ENCODE data around the gene KATNBL1.
A peak's percentile ranks its signal among the peaks of the same experiment; 100 is the strongest.

Gene KATNBL1

GRCh38 chr15:34111488-34111887 is 98.4 kb downstream of the KATNBL1 start:
- DNase-seq = no peak

- peak; percentile 3 for DNase-seq
Observed at GRCh38 chr15:34109797-34110663, 99.9 kb downstream of the KATNBL1 start.

GRCh38 chr15:34107315-34107714 is 102.6 kb downstream of the KATNBL1 start:
- DNase-seq = no peak

DNA sequence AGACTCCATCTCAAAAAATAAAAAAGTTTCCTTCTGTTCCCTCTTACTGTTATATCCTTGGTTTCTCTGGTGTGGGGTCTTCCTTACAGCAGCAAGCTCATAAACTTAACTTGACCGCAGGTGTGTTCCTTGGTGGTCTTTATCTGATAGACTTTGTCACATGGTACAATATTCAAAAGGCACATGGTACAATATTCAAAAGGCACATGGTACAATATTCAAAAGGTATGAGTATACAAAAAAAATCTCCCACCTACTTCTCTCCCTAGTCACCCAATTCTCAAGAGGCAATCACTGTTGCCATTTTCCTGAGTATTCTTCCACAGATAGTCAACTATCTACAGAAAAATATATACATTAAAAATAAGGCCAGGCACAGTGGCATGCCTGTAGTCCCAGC is 103.5 kb downstream of the KATNBL1 start:
- no peak for DNase-seq

- DNase-seq = no peak
Observed at GRCh38 chr15:34102175-34102925, 107.5 kb downstream of the KATNBL1 start.

DNA sequence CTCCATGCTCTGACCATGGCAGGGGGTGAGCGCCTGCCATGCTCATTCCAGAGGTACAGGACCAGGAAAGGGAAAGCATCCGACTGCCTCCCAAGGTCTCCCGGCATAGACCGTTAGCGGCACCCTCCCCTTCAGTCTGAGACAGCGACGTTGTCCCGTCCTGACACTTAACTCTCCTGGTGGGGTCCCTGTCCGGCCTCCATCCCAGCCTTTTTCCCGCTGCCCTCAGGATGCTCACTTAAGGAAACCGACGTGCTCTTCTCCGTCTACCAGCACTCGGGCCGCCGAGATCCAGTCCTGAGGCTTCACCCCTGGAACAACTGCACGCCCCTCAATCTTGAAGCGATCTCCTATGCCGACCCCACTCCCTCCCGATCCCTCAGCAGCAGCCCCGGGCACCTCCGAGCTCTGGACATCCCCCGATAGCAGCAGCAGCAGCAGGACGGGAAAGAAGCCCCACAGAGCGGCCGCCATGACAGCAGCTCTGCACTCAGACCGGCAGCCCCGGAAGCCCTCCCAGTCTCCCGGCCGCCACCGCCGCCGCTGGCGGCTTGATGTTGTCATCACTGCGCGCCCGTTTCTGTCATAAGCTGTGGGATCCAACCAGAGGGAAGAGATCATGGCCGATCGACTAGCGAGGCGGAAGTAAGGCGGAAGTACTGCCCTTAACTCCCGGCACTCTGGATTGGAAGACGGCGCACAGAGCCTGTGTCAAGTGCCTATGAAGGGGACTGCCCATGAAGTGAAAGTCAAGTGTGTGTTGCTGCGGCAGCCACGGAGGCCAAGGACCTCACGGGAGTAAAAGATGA is 108.3 kb downstream of the KATNBL1 start, which contains the start of the genes EMC7 and PGBD4:
EMC7 (minus strand) TSS at position 497 of the 809 bp plus-strand sequence; CDS start at position 474, 23 bp downstream.
PGBD4 (plus strand) TSS at position 718 of the 809 bp plus-strand sequence. CDS start 449 bp downstream, outside the sequence.
- peak; percentile 93 for DNase-seq

DNA sequence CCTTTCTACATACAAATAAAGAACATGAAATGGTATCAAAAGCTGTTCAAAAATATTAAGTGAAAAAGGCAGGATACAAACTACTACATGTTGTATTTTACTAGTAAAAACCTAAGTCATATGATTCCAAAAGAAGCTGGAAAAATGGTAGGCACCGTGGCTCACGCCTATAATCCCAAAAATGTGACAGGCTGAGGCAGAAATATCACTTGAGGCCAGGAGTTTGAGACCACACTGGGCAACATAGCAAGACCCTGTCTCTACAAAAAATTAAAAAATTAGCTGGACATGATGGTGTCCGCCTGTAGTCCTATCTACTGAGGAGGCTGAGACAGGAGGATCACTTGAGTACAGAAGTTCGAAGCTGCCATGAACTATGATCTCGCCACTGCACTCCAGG is 110.0 kb downstream of the KATNBL1 start:
- no peak for DNase-seq

Data from NCI-H1105 treated with DMSO at 0.1 percent for 48 hours (cell line).